GF-D8 (cell line): Measurements from ENCODE around the gene BMPR1A.

Experiments used
- DNase-seq: peaks from one replicate; lab custom pipeline; 2025; lab: John Stamatoyannopoulos, UW

Gene BMPR1A

GRCh38 chr10:86756511-86757112, at the start of gene BMPR1A:
TSS of gene BMPR1A (plus strand) at chr10:86756619. CDS start at chr10:86876019, 119,400 bp downstream.
- no peak for DNase-seq

GRCh38 chr10:86706977-86707376, 49.4 kb upstream of the BMPR1A start:
- DNase-seq, result no peak

- no peak for DNase-seq
These were observed 48.9 kb upstream of the BMPR1A start for GRCh38 chr10:86707505-86707904.

GRCh38 chr10:86708068-86708782, 48.2 kb upstream of the BMPR1A start:
- no peak for DNase-seq

GRCh38 chr10:86708783-86709380, 47.5 kb upstream of the BMPR1A start:
- DNase-seq, result no peak

- no peak for DNase-seq
These were observed 46.8 kb upstream of the BMPR1A start for GRCh38 chr10:86709396-86710185.

- DNase-seq, result peak; percentile 3
These were observed 45.4 kb upstream of the BMPR1A start for GRCh38 chr10:86710987-86711512.

- no peak for DNase-seq
These were observed 44.7 kb upstream of the BMPR1A start for GRCh38 chr10:86711513-86712316.

GRCh38 chr10:86712317-86712707, 44.1 kb upstream of the BMPR1A start:
- DNase-seq, result no peak

- DNase-seq, result no peak
These were observed 41.1 kb upstream of the BMPR1A start for GRCh38 chr10:86715156-86715795.

- no peak for DNase-seq
These were observed 40.6 kb upstream of the BMPR1A start for GRCh38 chr10:86715836-86716235.

- no peak for DNase-seq
These were observed 40.0 kb upstream of the BMPR1A start for GRCh38 chr10:86716466-86716865.

- no peak for DNase-seq
These were observed 37.9 kb upstream of the BMPR1A start for GRCh38 chr10:86718556-86718955.

GRCh38 chr10:86721232-86721631, 35.2 kb upstream of the BMPR1A start:
- no peak for DNase-seq

GRCh38 chr10:86723009-86723408, 33.4 kb upstream of the BMPR1A start:
- no peak for DNase-seq

- DNase-seq, result no peak
These were observed 32.0 kb upstream of the BMPR1A start for GRCh38 chr10:86724445-86724844.

- no peak for DNase-seq
These were observed 30.3 kb upstream of the BMPR1A start for GRCh38 chr10:86725980-86726676.

GRCh38 chr10:86726677-86726999, 29.8 kb upstream of the BMPR1A start:
- no peak for DNase-seq

- no peak for DNase-seq
These were observed 28.9 kb upstream of the BMPR1A start for GRCh38 chr10:86727470-86727869.

- DNase-seq, result no peak
These were observed 28.4 kb upstream of the BMPR1A start for GRCh38 chr10:86728056-86728455.

GRCh38 chr10:86729677-86730076, 26.7 kb upstream of the BMPR1A start:
- DNase-seq, result no peak
